ENCODE measurements around the gene ATP6V1B1. TPM values are rescaled to one million over a fixed set of nuclear protein-coding genes. Genes with fewer than 3 reads are reported as not detected.

ATP6V1B1 gene
- total and polyA plus RNA-seq, 2 experiments from 2014 or later = not detected

DNA sequence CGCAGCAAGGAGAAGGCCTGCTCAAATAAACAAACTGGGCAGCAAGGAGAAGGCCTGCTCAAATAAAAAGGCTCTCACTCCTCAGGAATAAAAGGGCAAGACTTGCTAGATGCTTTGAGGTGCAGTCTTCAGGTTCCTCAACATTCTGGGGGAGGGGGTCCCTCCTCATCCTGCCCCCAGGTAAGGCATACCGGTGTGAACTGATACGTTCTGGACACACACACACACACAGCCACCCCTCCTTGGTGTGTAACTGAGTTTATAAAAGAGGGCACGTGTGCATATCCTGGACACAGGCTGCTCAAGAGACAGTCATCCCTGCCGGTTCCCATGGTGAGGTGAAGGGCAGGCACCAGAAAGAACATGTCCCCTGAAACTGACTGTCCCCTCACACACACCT, 54.5 kb downstream of the ATP6V1B1 start:
- Histone ChIP-seq H3K79me2 (replicated peaks; ENCODE audit: insufficient read depth) (peaks cover 17% of the 10 kb centered on the region), H3K27ac (ENCODE audit: low read depth) (no peak overlapping the region), H3K36me3 (ENCODE audit: insufficient read depth) (no peaks in the 10 kb centered on the region), H2AFZ (no peak overlapping the region), H3K9me2 (ENCODE audit: insufficient read depth) (no peaks in the 10 kb centered on the region), H4K20me1 (replicated peaks; ENCODE audit: insufficient read depth) (peaks cover 22% of the 10 kb centered on the region), H3K27me3 (ENCODE audit: insufficient read depth) (no peaks in the 10 kb centered on the region), H3F3A (replicated peaks; ENCODE audit: low read depth) (no peaks in the 10 kb centered on the region), H3K4me1 (ENCODE audit: insufficient read depth) (peaks cover 5% of the 10 kb centered on the region), H3K4me3 (no peak overlapping the region), H3K4me2 (no peak overlapping the region)
- Mint-ChIP-seq H3K4me3 (no peak overlapping the region), H3K27me3 (ENCODE audit: insufficient read depth, low read depth, poor library complexity) (peaks cover 9% of the 10 kb centered on the region), H3K27ac (no peak overlapping the region), H3K36me3 (ENCODE audit: low read depth) (peaks cover 24% of the 10 kb centered on the region), H3K9me3 (no peaks in the 10 kb centered on the region; the same call in 2 of the 3 replicates), H3K4me1 (peaks cover 11% of the 10 kb centered on the region)
- no peak for ATAC-seq
- DNase-seq (ENCODE audit: low spot score) = no peak
- TF ChIP-seq, protein P1, sequence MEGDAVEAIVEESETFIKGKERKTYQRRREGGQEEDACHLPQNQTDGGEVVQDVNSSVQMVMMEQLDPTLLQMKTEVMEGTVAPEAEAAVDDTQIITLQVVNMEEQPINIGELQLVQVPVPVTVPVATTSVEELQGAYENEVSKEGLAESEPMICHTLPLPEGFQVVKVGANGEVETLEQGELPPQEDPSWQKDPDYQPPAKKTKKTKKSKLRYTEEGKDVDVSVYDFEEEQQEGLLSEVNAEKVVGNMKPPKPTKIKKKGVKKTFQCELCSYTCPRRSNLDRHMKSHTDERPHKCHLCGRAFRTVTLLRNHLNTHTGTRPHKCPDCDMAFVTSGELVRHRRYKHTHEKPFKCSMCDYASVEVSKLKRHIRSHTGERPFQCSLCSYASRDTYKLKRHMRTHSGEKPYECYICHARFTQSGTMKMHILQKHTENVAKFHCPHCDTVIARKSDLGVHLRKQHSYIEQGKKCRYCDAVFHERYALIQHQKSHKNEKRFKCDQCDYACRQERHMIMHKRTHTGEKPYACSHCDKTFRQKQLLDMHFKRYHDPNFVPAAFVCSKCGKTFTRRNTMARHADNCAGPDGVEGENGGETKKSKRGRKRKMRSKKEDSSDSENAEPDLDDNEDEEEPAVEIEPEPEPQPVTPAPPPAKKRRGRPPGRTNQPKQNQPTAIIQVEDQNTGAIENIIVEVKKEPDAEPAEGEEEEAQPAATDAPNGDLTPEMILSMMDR (conservative IDR thresholded peaks at IDR 0.05; ENCODE audit: low read depth in 2 of 2) = no peak
- TF ChIP-seq, protein P2, sequence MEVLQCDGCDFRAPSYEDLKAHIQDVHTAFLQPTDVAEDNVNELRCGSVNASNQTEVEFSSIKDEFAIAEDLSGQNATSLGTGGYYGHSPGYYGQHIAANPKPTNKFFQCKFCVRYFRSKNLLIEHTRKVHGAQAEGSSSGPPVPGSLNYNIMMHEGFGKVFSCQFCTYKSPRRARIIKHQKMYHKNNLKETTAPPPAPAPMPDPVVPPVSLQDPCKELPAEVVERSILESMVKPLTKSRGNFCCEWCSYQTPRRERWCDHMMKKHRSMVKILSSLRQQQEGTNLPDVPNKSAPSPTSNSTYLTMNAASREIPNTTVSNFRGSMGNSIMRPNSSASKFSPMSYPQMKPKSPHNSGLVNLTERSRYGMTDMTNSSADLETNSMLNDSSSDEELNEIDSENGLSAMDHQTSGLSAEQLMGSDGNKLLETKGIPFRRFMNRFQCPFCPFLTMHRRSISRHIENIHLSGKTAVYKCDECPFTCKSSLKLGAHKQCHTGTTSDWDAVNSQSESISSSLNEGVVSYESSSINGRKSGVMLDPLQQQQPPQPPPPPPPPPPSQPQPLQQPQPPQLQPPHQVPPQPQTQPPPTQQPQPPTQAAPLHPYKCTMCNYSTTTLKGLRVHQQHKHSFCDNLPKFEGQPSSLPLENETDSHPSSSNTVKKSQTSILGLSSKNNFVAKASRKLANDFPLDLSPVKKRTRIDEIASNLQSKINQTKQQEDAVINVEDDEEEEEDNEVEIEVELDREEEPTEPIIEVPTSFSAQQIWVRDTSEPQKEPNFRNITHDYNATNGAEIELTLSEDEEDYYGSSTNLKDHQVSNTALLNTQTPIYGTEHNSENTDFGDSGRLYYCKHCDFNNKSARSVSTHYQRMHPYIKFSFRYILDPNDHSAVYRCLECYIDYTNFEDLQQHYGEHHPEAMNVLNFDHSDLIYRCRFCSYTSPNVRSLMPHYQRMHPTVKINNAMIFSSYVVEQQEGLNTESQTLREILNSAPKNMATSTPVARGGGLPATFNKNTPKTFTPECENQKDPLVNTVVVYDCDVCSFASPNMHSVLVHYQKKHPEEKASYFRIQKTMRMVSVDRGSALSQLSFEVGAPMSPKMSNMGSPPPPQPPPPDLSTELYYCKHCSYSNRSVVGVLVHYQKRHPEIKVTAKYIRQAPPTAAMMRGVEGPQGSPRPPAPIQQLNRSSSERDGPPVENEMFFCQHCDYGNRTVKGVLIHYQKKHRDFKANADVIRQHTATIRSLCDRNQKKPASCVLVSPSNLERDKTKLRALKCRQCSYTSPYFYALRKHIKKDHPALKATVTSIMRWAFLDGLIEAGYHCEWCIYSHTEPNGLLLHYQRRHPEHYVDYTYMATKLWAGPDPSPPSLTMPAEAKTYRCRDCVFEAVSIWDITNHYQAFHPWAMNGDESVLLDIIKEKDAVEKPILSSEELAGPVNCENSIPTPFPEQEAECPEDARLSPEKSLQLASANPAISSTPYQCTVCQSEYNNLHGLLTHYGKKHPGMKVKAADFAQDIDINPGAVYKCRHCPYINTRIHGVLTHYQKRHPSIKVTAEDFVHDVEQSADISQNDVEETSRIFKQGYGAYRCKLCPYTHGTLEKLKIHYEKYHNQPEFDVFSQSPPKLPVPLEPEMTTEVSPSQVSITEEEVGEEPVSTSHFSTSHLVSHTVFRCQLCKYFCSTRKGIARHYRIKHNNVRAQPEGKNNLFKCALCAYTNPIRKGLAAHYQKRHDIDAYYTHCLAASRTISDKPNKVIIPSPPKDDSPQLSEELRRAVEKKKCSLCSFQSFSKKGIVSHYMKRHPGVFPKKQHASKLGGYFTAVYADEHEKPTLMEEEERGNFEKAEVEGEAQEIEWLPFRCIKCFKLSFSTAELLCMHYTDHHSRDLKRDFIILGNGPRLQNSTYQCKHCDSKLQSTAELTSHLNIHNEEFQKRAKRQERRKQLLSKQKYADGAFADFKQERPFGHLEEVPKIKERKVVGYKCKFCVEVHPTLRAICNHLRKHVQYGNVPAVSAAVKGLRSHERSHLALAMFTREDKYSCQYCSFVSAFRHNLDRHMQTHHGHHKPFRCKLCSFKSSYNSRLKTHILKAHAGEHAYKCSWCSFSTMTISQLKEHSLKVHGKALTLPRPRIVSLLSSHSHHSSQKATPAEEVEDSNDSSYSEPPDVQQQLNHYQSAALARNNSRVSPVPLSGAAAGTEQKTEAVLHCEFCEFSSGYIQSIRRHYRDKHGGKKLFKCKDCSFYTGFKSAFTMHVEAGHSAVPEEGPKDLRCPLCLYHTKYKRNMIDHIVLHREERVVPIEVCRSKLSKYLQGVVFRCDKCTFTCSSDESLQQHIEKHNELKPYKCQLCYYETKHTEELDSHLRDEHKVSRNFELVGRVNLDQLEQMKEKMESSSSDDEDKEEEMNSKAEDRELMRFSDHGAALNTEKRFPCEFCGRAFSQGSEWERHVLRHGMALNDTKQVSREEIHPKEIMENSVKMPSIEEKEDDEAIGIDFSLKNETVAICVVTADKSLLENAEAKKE (CRISPR knock-in tag; IDR thresholded peaks at IDR 0.05) = no peak
- TF ChIP-seq POLR2AphosphoS5 (IDR thresholded peaks at IDR 0.05; ENCODE audit: low read depth) (no peak), JUNB (IDR thresholded peaks at IDR 0.05; ENCODE audit: unreplicated experiment) (no peak), STAT1 (IDR thresholded peaks at IDR 0.05; ENCODE audit: unreplicated experiment) (no peak), EZH2phosphoT487 (IDR thresholded peaks at IDR 0.05; ENCODE audit: unreplicated experiment) (no peak), CREB1 (CRISPR knock-in tag; IDR thresholded peaks at IDR 0.05; ENCODE audit: low read depth) (no peak), NANOG (IDR thresholded peaks at IDR 0.05; ENCODE audit: borderline replicate concordance) (no peak), ZNF331 (CRISPR knock-in tag; IDR thresholded peaks at IDR 0.05; ENCODE audit: low read depth) (no peak), EZH2 (IDR thresholded peaks at IDR 0.05; ENCODE audit: low read depth, unreplicated experiment) (no peak), ZNF114 (CRISPR knock-in tag; IDR thresholded peaks at IDR 0.05) (no peak)
- TF ChIP-seq, protein P3, sequence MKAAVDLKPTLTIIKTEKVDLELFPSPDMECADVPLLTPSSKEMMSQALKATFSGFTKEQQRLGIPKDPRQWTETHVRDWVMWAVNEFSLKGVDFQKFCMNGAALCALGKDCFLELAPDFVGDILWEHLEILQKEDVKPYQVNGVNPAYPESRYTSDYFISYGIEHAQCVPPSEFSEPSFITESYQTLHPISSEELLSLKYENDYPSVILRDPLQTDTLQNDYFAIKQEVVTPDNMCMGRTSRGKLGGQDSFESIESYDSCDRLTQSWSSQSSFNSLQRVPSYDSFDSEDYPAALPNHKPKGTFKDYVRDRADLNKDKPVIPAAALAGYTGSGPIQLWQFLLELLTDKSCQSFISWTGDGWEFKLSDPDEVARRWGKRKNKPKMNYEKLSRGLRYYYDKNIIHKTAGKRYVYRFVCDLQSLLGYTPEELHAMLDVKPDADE (IDR thresholded peaks at IDR 0.05) = no peak
